ENCODE results near the gene FBLN2.
A peak's percentile ranks its signal among the peaks of the same experiment; 100 is the strongest.

Gene FBLN2

GRCh38 chr3:13533885-13534301, 15.0 kb upstream of the FBLN2 start:
- no peak for DNase-seq

GRCh38 chr3:13535526-13535875, 13.4 kb upstream of the FBLN2 start:
- no peak for DNase-seq

- no peak for DNase-seq
Measured at GRCh38 chr3:13535905-13536304, 13.0 kb upstream of the FBLN2 start.

- no peak for DNase-seq
Measured at GRCh38 chr3:13536432-13536831, 12.5 kb upstream of the FBLN2 start.

GRCh38 chr3:13536832-13537231, 12.1 kb upstream of the FBLN2 start:
- no peak for DNase-seq

GRCh38 chr3:13537244-13537908, 11.5 kb upstream of the FBLN2 start:
- no peak for DNase-seq

GRCh38 chr3:13537909-13538296, 11.0 kb upstream of the FBLN2 start:
- no peak for DNase-seq

GRCh38 chr3:13538520-13539291, 10.2 kb upstream of the FBLN2 start:
- no peak for DNase-seq

- no peak for DNase-seq
Measured at GRCh38 chr3:13539292-13539638, 9.7 kb upstream of the FBLN2 start.

GRCh38 chr3:13539671-13540070, 9.3 kb upstream of the FBLN2 start:
- no peak for DNase-seq

- no peak for DNase-seq
Measured at GRCh38 chr3:13540297-13540995, 8.5 kb upstream of the FBLN2 start.

- DNase-seq: no peak
Measured at GRCh38 chr3:13541691-13542090, 7.2 kb upstream of the FBLN2 start.

GRCh38 chr3:13542142-13542541, 6.8 kb upstream of the FBLN2 start:
- DNase-seq: no peak

GRCh38 chr3:13543253-13543652, 5.7 kb upstream of the FBLN2 start:
- DNase-seq: no peak

GRCh38 chr3:13544293-13544831, 4.6 kb upstream of the FBLN2 start:
- peak; percentile 49 for DNase-seq

GRCh38 chr3:13544951-13545651, 3.8 kb upstream of the FBLN2 start:
- no peak for DNase-seq

GRCh38 chr3:13545952-13546454, 2.9 kb upstream of the FBLN2 start:
- no peak for DNase-seq

GRCh38 chr3:13546667-13547171, 2.2 kb upstream of the FBLN2 start:
- no peak for DNase-seq

- no peak for DNase-seq
Measured at GRCh38 chr3:13547591-13548371, 1.1 kb upstream of the FBLN2 start.

- peak; percentile 3 to 38 for DNase-seq
Measured at GRCh38 chr3:13549623-13550422, 898 bp downstream of the FBLN2 start.

GRCh38 chr3:13550423-13550690, 1.4 kb downstream of the FBLN2 start:
- no peak for DNase-seq
